ENCODE results near the gene PRDX2.
"Not testable (repeated sequence)": the region's sequence is repeated elsewhere in the genome, so short reads cannot be mapped to it uniquely, and the experiment has no call there.

- TF ChIP-seq EZH2phosphoT487 (IDR thresholded peaks at IDR 0.05; ENCODE audit: low read depth); CTCF (IDR thresholded peaks at IDR 0.05; ENCODE audit: low read depth, low read length): not testable (repeated sequence)
These were observed 4.0 kb downstream of the PRDX2 start for GRCh38 chr19:12797607-12798006.
